ENCODE results near the gene EIF5. TPM values are rescaled to one million over a fixed set of nuclear protein-coding genes. Genes with fewer than 3 reads are reported as not detected.

Gene EIF5
- total and polyA plus RNA-seq, 2 of the 4 experiments (the other 2 are of a cell fraction) = 181 to 241 TPM

GRCh38 chr14:103315941-103316340 lies 18.1 kb upstream of the EIF5 start:
- no TSS peak for BruUV-seq (replicated peaks)
- ATAC-seq (ENCODE audit: low read depth) = no peak

More at GRCh38 chr14:103315941-103316340, 18.1 kb upstream of the EIF5 start:
- no peak overlapping the region for H2AK9ac ChIP-seq (replicated peaks; ENCODE audit: low read depth, low read length, poor library complexity)
- no peak overlapping the region for H2BK120ac ChIP-seq (ENCODE audit: low read depth, low read length)
- WGBS, 2 experiments (ENCODE audit: extremely low coverage in 2 of 2, insufficient read length in 1 of 2) = no CpG with 5 or more reads among the region's 11 CpGs
- no peak overlapping the region for H3K4me2 ChIP-seq (ENCODE audit: low read depth, low read length)
- H2BK5ac ChIP-seq (ENCODE audit: low read depth, low read length, poor library complexity, severe bottlenecking) = no peak overlapping the region
- dilution Hi-C loops (cut with HindIII; ENCODE audit: low sequenced_read_pairs, unreplicated experiment) = no loop called here
- no peak overlapping the region for H3K23ac ChIP-seq (ENCODE audit: low read depth, low read length)
- CTCF ChIA-PET = no interaction called here
- DNase-seq = no peak
- no peak overlapping the region for H2BK20ac ChIP-seq (ENCODE audit: low read depth, low read length)
- peak overlapping the region; percentile 43 for H2AFZ ChIP-seq (replicated peaks; ENCODE audit: low read length, poor library complexity)
- intact Hi-C loops (cut with micrococcal nuclease) = no loop called here
- H3K36me3 ChIP-seq (ENCODE audit: control insufficient read depth, insufficient read depth, low read length) = no peaks in the 10 kb centered on the region
- H3K9me1 ChIP-seq (ENCODE audit: insufficient read depth, low read length) = no peaks in the 10 kb centered on the region
- no peak overlapping the region for H3K18ac ChIP-seq (ENCODE audit: low read depth, low read length)
- no peak overlapping the region; the same call in 1 of the 2 replicates for H3K27ac ChIP-seq (ENCODE audit: insufficient read depth, low read length)
- no peak overlapping the region for H4K91ac ChIP-seq (ENCODE audit: insufficient read depth, low read depth, low read length)
- H3K4ac ChIP-seq (ENCODE audit: low read depth, low read length) = no peak overlapping the region
- H3K4me3 ChIP-seq (ENCODE audit: insufficient read depth, low read depth, low read length) = no peak overlapping the region
- H3K56ac ChIP-seq (ENCODE audit: extremely low read depth, insufficient read depth, low read length) = no peak overlapping the region
- peak overlapping the region; percentile 67 for H2AK5ac ChIP-seq (ENCODE audit: low read depth, low read length)
- H4K5ac ChIP-seq (ENCODE audit: low read depth, low read length) = 0 out of 2 replicates have a peak overlapping the region, but pooled peaks have one; percentile 10
- peaks cover 3% of the 10 kb centered on the region for H3K4me1 ChIP-seq (ENCODE audit: control insufficient read depth, insufficient read depth, low read length)
- in situ Hi-C loops (cut with MboI; ENCODE audit: low sequenced_read_pairs) = no loop called here
- no peaks in the 10 kb centered on the region for H3K9me3 ChIP-seq (ENCODE audit: control insufficient read depth, insufficient read depth, low read length)
- H3K14ac ChIP-seq (replicated peaks; ENCODE audit: low read depth, low read length) = no peak overlapping the region
- H4K8ac ChIP-seq (ENCODE audit: low read depth in 2 of 2, low read length in 2 of 2) = peak overlapping the region in 1 of 2 experiments; percentile 77; a peak in 1 of 4 replicates
- TF ChIP-seq POLR2A (IDR thresholded peaks at IDR 0.05; ENCODE audit: low read depth, low read length) (no peak), CEBPB (IDR thresholded peaks at IDR 0.05; ENCODE audit: low read depth, low read length) (no peak), CTCF (conservative IDR thresholded peaks at IDR 0.05; ENCODE audit: low read depth, low read length) (no peak), CHD1 (IDR thresholded peaks at IDR 0.05; ENCODE audit: low read depth, low read length) (no peak)
- no peak overlapping the region for H3K9ac ChIP-seq (ENCODE audit: low read depth, low read length)
- 0 out of 3 replicates have a peak overlapping the region, but pooled peaks have one; percentile 39 for H2BK15ac ChIP-seq (ENCODE audit: low read depth, low read length)
- peaks cover 5% of the 10 kb centered on the region; the same call in 1 of the 2 replicates for H3K27me3 ChIP-seq (ENCODE audit: control insufficient read depth, insufficient read depth, low read length)
- POLR2A ChIA-PET (ENCODE audit: unreplicated experiment) = no interaction called here
- no peaks in the 10 kb centered on the region for H3K79me1 ChIP-seq (ENCODE audit: low read depth in 1 of 2, low read length in 2 of 2)
- H4K20me1 ChIP-seq (ENCODE audit: insufficient read depth, low read length) = no peaks in the 10 kb centered on the region
